Endodermal cell (in vitro differentiated cells): ENCODE measurements around the gene TLE6. TPM values are rescaled to one million over a fixed set of nuclear protein-coding genes. Genes with fewer than 3 reads are reported as not detected.

Source experiments
- DNase-seq: peaks from one replicate; pipeline ENCODE4 v3.0.0-alpha.2; 2017
- H3K27ac ChIP-seq: 2 replicates; pipeline ENCODE4 v1.5.1; 2013; ENCODE audit warnings: mild to moderate bottlenecking, low read depth, low read length, moderate library complexity
- H3K27me3 ChIP-seq: 2 replicates; pipeline ENCODE4 v1.6.1; 2013; ENCODE audit warnings: mild to moderate bottlenecking, low read length, moderate library complexity; ENCODE audit not compliant: insufficient read depth, control insufficient read depth, poor library complexity, severe bottlenecking
- H3K36me3 ChIP-seq: 2 replicates; pipeline ENCODE4 v1.7.0; 2013; ENCODE audit warnings: mild to moderate bottlenecking, low read length, moderate library complexity; ENCODE audit not compliant: control insufficient read depth, insufficient read depth
- H3K4me1 ChIP-seq: one replicate; pipeline ENCODE4 v1.7.0; 2013; ENCODE audit warnings: low read length; ENCODE audit not compliant: control insufficient read depth, insufficient read depth
- H3K4me3 ChIP-seq: 2 replicates; pipeline ENCODE4 v1.5.1; 2013; ENCODE audit warnings: mild to moderate bottlenecking, low read length, moderate library complexity
- H3K9ac ChIP-seq: 2 replicates; pipeline ENCODE4 v1.6.1; 2013; ENCODE audit warnings: mild to moderate bottlenecking, low read length, moderate library complexity; ENCODE audit not compliant: poor library complexity, severe bottlenecking; ENCODE audit errors: extremely low read depth
- H3K9me3 ChIP-seq: 2 replicates; pipeline ENCODE4 v1.6.1; 2013; ENCODE audit warnings: mild to moderate bottlenecking, low read length, moderate library complexity; ENCODE audit not compliant: control insufficient read depth
- H3K27ac Mint-ChIP-seq: 2 replicates; pipeline ENCODE4 v1.8.0; 2020; ENCODE audit warnings: mixed read lengths
- H3K27me3 Mint-ChIP-seq: 2 replicates; pipeline ENCODE4 v1.8.0; 2021; ENCODE audit warnings: mild to moderate bottlenecking, mixed read lengths; ENCODE audit not compliant: insufficient read depth
- H3K36me3 Mint-ChIP-seq: 2 replicates; pipeline ENCODE4 v1.8.0; 2020; ENCODE audit warnings: low read depth, mixed read lengths
- H3K4me1 Mint-ChIP-seq: 2 replicates; pipeline ENCODE4 v1.8.0; 2020; ENCODE audit warnings: mixed read lengths
- H3K4me3 Mint-ChIP-seq: 2 replicates; pipeline ENCODE4 v1.8.0; 2020; ENCODE audit warnings: mild to moderate bottlenecking, moderate library complexity, mixed read lengths
- H3K9me3 Mint-ChIP-seq: 2 replicates; pipeline ENCODE4 v1.8.0; 2020; ENCODE audit warnings: mild to moderate bottlenecking, mixed read lengths
- CTCF ChIP-seq: fragments of 200-600 bp; sonication (generic); conservative IDR thresholded peaks from 2 replicates; pipeline ENCODE4 v1.5.0; 2021; ENCODE audit warnings: antibody characterized with exemption, mild to moderate bottlenecking
- WGBS, 2 experiments: methylation state at CpG; one replicate each; pipeline versions ENCODE4 v1.1.5 to v1.1.7; 2013; ENCODE audit warnings: missing lambda C conversion rate in 2 of 2, mixed read lengths in 1 of 2; ENCODE audit not compliant: insufficient coverage in 1 of 2, insufficient read length in 1 of 2; 5-methylcytosine and 5-hydroxymethylcytosine counted together
- total RNA-seq, 2 donors: library from RNA; stranded (reverse); fragmentation: NEBNext Ultra II Directional in 1 of 2; extraction: Animal tissue kit (Norgen Biotek cat#: 25700) in 1 of 2; gene quantifications; 2 replicates in 1 of 2; 3 replicates in 1 of 2; pipeline ENCODE4 v1.2.1, GENCODE V29; 2021

The TLE6 gene
- total RNA-seq, 2 donors from 2014 or later = 13.7 to 17.3 TPM

GRCh38 chr19:2977746-2978138 is 378 bp downstream of the TLE6 start:
- Histone ChIP-seq H3K4me3 (peak overlapping the region; percentile 80), H3K9ac (no peak overlapping the region), H3K4me1 (peaks cover 5% of the 10 kb centered on the region), H3K27ac (no peak overlapping the region), H3K27me3 (peaks cover 8% of the 10 kb centered on the region), H3K9me3 (no peaks in the 10 kb centered on the region), H3K36me3 (no peaks in the 10 kb centered on the region)
- no peak overlapping the region for H3K27ac Mint-ChIP-seq
- no peaks in the 10 kb centered on the region for H3K9me3 Mint-ChIP-seq
- no peak for TF ChIP-seq CTCF
- peak; percentile 60 for DNase-seq
- H3K4me1 Mint-ChIP-seq = peaks cover 18% of the 10 kb centered on the region
- peaks cover 67% of the 10 kb centered on the region for H3K27me3 Mint-ChIP-seq
- 27 to 32% methylated on average over 6 to 10 of the region's 10 CpGs for WGBS, 2 experiments
- no peaks in the 10 kb centered on the region for H3K36me3 Mint-ChIP-seq
- H3K4me3 Mint-ChIP-seq = peak overlapping the region; percentile 72

- Mint-ChIP-seq H3K27me3 (peaks cover 64% of the 10 kb centered on the region), H3K9me3 (no peaks in the 10 kb centered on the region), H3K36me3 (no peaks in the 10 kb centered on the region), H3K4me1 (peaks cover 21% of the 10 kb centered on the region), H3K27ac (no peak overlapping the region), H3K4me3 (peak overlapping the region; percentile 72)
- H3K4me1 ChIP-seq = peaks cover 5% of the 10 kb centered on the region
- no peaks in the 10 kb centered on the region for H3K36me3 ChIP-seq
- no peak overlapping the region for H3K27ac ChIP-seq
- DNase-seq = no peak
- peaks cover 8% of the 10 kb centered on the region for H3K27me3 ChIP-seq
- 70 to 83% methylated on average over 9 to 11 of the region's 11 CpGs for WGBS, 2 experiments
- TF ChIP-seq CTCF = no peak
- no peaks in the 10 kb centered on the region for H3K9me3 ChIP-seq
- H3K9ac ChIP-seq = no peak overlapping the region
- peak overlapping the region; percentile 80 for H3K4me3 ChIP-seq
These were observed 903 bp downstream of the TLE6 start for GRCh38 chr19:2978166-2978767.

GRCh38 chr19:2978772-2979171 is 1.4 kb downstream of the TLE6 start:
- no peaks in the 10 kb centered on the region for H3K36me3 Mint-ChIP-seq
- peaks cover 8% of the 10 kb centered on the region for H3K27me3 ChIP-seq
- H3K27ac ChIP-seq = no peak overlapping the region
- H3K9ac ChIP-seq = no peak overlapping the region
- WGBS, 2 experiments = 89 to 91% methylated on average over 9 of the region's 9 CpGs
- H3K9me3 ChIP-seq = no peaks in the 10 kb centered on the region
- no peak for TF ChIP-seq CTCF
- no peak overlapping the region for H3K4me3 ChIP-seq
- H3K4me1 Mint-ChIP-seq = peaks cover 24% of the 10 kb centered on the region
- no peak overlapping the region for H3K27ac Mint-ChIP-seq
- H3K27me3 Mint-ChIP-seq = peaks cover 63% of the 10 kb centered on the region
- no peak for DNase-seq
- no peak overlapping the region for H3K4me3 Mint-ChIP-seq
- peaks cover 5% of the 10 kb centered on the region for H3K4me1 ChIP-seq
- H3K36me3 ChIP-seq = no peaks in the 10 kb centered on the region
- H3K9me3 Mint-ChIP-seq = no peaks in the 10 kb centered on the region
